H1 (cell line): Measurements from ENCODE around the gene ODF4. TPM values are rescaled to one million over a fixed set of nuclear protein-coding genes. Genes with fewer than 3 reads are reported as not detected.

Source experiments
- CTCF ChIA-PET: fragments of 300-600 bp; sonication (Branson Sonifier 250); formaldehyde crosslinking; loops from one replicate; lab custom pipeline; 2021; ENCODE audit not compliant: partially characterized antibody; lab: Charles Lee
- POLR2A ChIA-PET: fragments of 300-600 bp; sonication (Branson Sonifier 250); formaldehyde crosslinking; loops from one replicate; lab custom pipeline; 2021; ENCODE audit warnings: inconsistent platforms; ENCODE audit not compliant: partially characterized antibody; lab: Charles Lee
- DNase-seq, 2 experiments: peaks; one replicate each; pipeline versions ENCODE4 v3.0.0 to v3.0.0-alpha.2; 2010 to 2022; ENCODE audit warnings: low spot score in 2 of 2, low read depth in 1 of 2, mixed read lengths in 1 of 2
- FAIRE-seq: peaks from 2 replicates; lab custom pipeline; 2011; peaks lifted over from hg19 to GRCh38; lab: Jason Lieb, UNC
- H2AFZ ChIP-seq: 2 replicates; pipeline ENCODE4 v1.8.1; 2012; ENCODE audit warnings: low read length, inconsistent platforms
- H2AK5ac ChIP-seq: 2 replicates; pipeline ENCODE4 v1.6.1; 2013; ENCODE audit warnings: low read depth, low read length
- H2BK120ac ChIP-seq: replicated peaks from 2 replicates; pipeline ENCODE3; 2013; ENCODE audit warnings: low read depth, low read length, inconsistent platforms
- H2BK12ac ChIP-seq: 2 replicates; pipeline ENCODE4 v1.6.1; 2013; ENCODE audit warnings: low read depth, low read length
- H2BK15ac ChIP-seq: 2 replicates; pipeline ENCODE4 v1.6.1; 2013; ENCODE audit warnings: low read length
- H2BK20ac ChIP-seq: 2 replicates; pipeline ENCODE4 v1.6.1; 2013; ENCODE audit warnings: low read length
- H2BK5ac ChIP-seq: 2 replicates; pipeline ENCODE4 v1.6.1; 2013; ENCODE audit warnings: low read depth, low read length
- H3K14ac ChIP-seq: 2 replicates; pipeline ENCODE4 v1.6.1; 2013; ENCODE audit warnings: inconsistent platforms; ENCODE audit not compliant: insufficient read length
- H3K18ac ChIP-seq: 2 replicates; pipeline ENCODE4 v1.6.1; 2013; ENCODE audit warnings: low read length; ENCODE audit errors: extremely low read depth
- H3K23ac ChIP-seq: 2 replicates; pipeline ENCODE4 v1.6.1; 2013; ENCODE audit warnings: inconsistent platforms; ENCODE audit not compliant: insufficient read length
- H3K23me2 ChIP-seq: 2 replicates; pipeline ENCODE4 v1.6.1; 2013; ENCODE audit warnings: low read depth, low read length
- H3K27ac ChIP-seq: 2 replicates; pipeline ENCODE4 v1.6.1; 2011; ENCODE audit warnings: low read depth, low read length, inconsistent platforms
- H3K27me3 ChIP-seq, 4 experiments: replicated peaks in 1 of 4; 1 replicate in 1 of 4; 2 replicates in 3 of 4; pipeline versions ENCODE4 v1.6.1 to v1.8.1; 2011 to 2013; ENCODE audit warnings: low read length in 3 of 4, mild to moderate bottlenecking in 3 of 4, inconsistent platforms in 2 of 4, mixed read lengths in 2 of 4, moderate library complexity in 1 of 4; ENCODE audit not compliant: control insufficient read depth in 3 of 4, insufficient read depth in 3 of 4; ENCODE audit errors: extremely low read depth in 1 of 4
- H3K36me3 ChIP-seq, 4 experiments: 2 replicates each; pipeline versions ENCODE4 v1.6.1 to v1.8.1; 2011 to 2013; ENCODE audit warnings: mild to moderate bottlenecking in 4 of 4, low read length in 3 of 4, moderate library complexity in 2 of 4, control low read depth in 1 of 4, inconsistent platforms in 1 of 4; ENCODE audit not compliant: insufficient read depth in 4 of 4, control insufficient read depth in 2 of 4
- H3K4ac ChIP-seq: replicated peaks from 2 replicates; pipeline ENCODE3; 2013; ENCODE audit warnings: low read length, low read depth, mixed read lengths, inconsistent platforms; ENCODE audit not compliant: insufficient read length
- H3K4me1 ChIP-seq, 4 experiments: replicated peaks in 1 of 4; 1 replicate in 1 of 4; 2 replicates in 3 of 4; pipeline versions ENCODE4 v1.6.1 to v1.8.1; 2011 to 2013; ENCODE audit warnings: low read length in 3 of 4, inconsistent platforms in 2 of 4, mixed read lengths in 1 of 4; ENCODE audit not compliant: insufficient read depth in 4 of 4, control insufficient read depth in 3 of 4
- H3K4me2 ChIP-seq, 2 experiments: 2 replicates each; pipeline versions ENCODE4 v1.6.1 to v1.8.1; 2011 to 2013; ENCODE audit warnings: low read depth in 2 of 2, low read length in 2 of 2, control low read depth in 1 of 2, inconsistent platforms in 1 of 2, mild to moderate bottlenecking in 1 of 2; ENCODE audit not compliant: insufficient read depth in 1 of 2
- H3K4me3 ChIP-seq, 4 experiments: fragments of 200-600, 300-600 bp in 1 of 4; sonication (generic), shearing (Covaris generic), sonication (Bioruptor Twin) in 1 of 4; 2 replicates each; pipeline versions ENCODE4 v1.5.1 to v1.8.1; 2011 to 2016; ENCODE audit warnings: low read length in 4 of 4, low read depth in 3 of 4, control low read depth in 2 of 4, inconsistent platforms in 2 of 4, mild to moderate bottlenecking in 2 of 4, mixed read lengths in 1 of 4, moderate library complexity in 1 of 4; ENCODE audit not compliant: insufficient read depth in 2 of 4; ENCODE audit errors: extremely low read depth in 1 of 4
- H3K56ac ChIP-seq: replicated peaks from 2 replicates; pipeline ENCODE3; 2013; ENCODE audit warnings: low read depth, mild to moderate bottlenecking, mixed read lengths, low read length, inconsistent platforms; ENCODE audit not compliant: insufficient read length
- H3K79me1 ChIP-seq: 2 replicates; pipeline ENCODE4 v1.6.1; 2013; ENCODE audit warnings: low read depth, low read length, control low read depth
- H3K79me2 ChIP-seq, 2 experiments: 2 replicates each; pipeline versions ENCODE4 v1.6.1 to v1.8.1; 2012 to 2013; ENCODE audit warnings: low read length in 2 of 2, mild to moderate bottlenecking in 2 of 2, inconsistent platforms in 1 of 2; ENCODE audit not compliant: insufficient read depth in 2 of 2, control insufficient read depth in 1 of 2
- H3K9ac ChIP-seq, 4 experiments: replicated peaks in 1 of 4; 1 replicate in 1 of 4; 2 replicates in 3 of 4; pipeline versions ENCODE4 v1.6.1 to v1.8.1; 2011 to 2013; ENCODE audit warnings: low read depth in 3 of 4, low read length in 3 of 4, control low read depth in 2 of 4, mild to moderate bottlenecking in 2 of 4, moderate library complexity in 2 of 4, inconsistent platforms in 1 of 4; ENCODE audit errors: extremely low read depth in 1 of 4
- H3K9me3 ChIP-seq, 2 experiments: 2 replicates each; pipeline versions ENCODE4 v1.6.1 to v1.8.1; 2012 to 2013; ENCODE audit warnings: mild to moderate bottlenecking in 2 of 2, moderate library complexity in 2 of 2, control low read depth in 1 of 2, inconsistent platforms in 1 of 2, low read depth in 1 of 2, low read length in 1 of 2, mixed read lengths in 1 of 2; ENCODE audit not compliant: insufficient read depth in 2 of 2
- H4K20me1 ChIP-seq, 2 experiments: replicated peaks in 1 of 2; 2 replicates each; pipeline versions ENCODE3 to v1.8.1; 2011 to 2013; ENCODE audit warnings: inconsistent platforms in 2 of 2, low read length in 2 of 2, mild to moderate bottlenecking in 1 of 2; ENCODE audit not compliant: insufficient read depth in 2 of 2, control insufficient read depth in 1 of 2
- H4K5ac ChIP-seq: 2 replicates; pipeline ENCODE4 v1.6.1; 2013; ENCODE audit warnings: low read length, low read depth, mixed read lengths, inconsistent platforms; ENCODE audit not compliant: insufficient read length
- H4K8ac ChIP-seq: 2 replicates; pipeline ENCODE4 v1.8.0; 2013; ENCODE audit warnings: mild to moderate bottlenecking, moderate library complexity, low read length, inconsistent platforms; ENCODE audit not compliant: insufficient read depth; ENCODE audit errors: extremely low read depth
- H4K91ac ChIP-seq: replicated peaks from 2 replicates; pipeline ENCODE3; 2013; ENCODE audit warnings: low read length, mixed read lengths, inconsistent platforms; ENCODE audit not compliant: insufficient read length
- ASH2L ChIP-seq: fragments of 200-600, 300-600 bp; sonication (generic); IDR thresholded peaks from one replicate; pipeline ENCODE4 v1.7.1; 2017; ENCODE audit warnings: low read length
- CHD1 ChIP-seq: IDR thresholded peaks from 2 replicates; pipeline ENCODE4 v1.6.1; 2012; ENCODE audit warnings: low read depth, low read length, improper control_type of control experiment
- CHD2 ChIP-seq: IDR thresholded peaks from 2 replicates; pipeline ENCODE4 v1.6.1; 2012; ENCODE audit warnings: low read length, improper control_type of control experiment
- CREB1 ChIP-seq: IDR thresholded peaks from 2 replicates; pipeline ENCODE4 v1.6.1; 2012; ENCODE audit warnings: inconsistent platforms
- EZH2 ChIP-seq: fragments of 200-600 bp; sonication (generic); IDR thresholded peaks from 2 replicates; pipeline ENCODE4 v1.7.1; 2012; ENCODE audit warnings: low read depth, mild to moderate bottlenecking, moderate library complexity, low read length, inconsistent platforms; ENCODE audit not compliant: severe bottlenecking
- MAX ChIP-seq: IDR thresholded peaks from 2 replicates; pipeline ENCODE4 v1.6.1; 2012; ENCODE audit warnings: inconsistent platforms
- PHF8 ChIP-seq: fragments of 200-600 bp; sonication (generic); conservative IDR thresholded peaks from 2 replicates; pipeline ENCODE4 v1.7.1; 2012; ENCODE audit warnings: low read depth, mild to moderate bottlenecking, inconsistent platforms, low read length, moderate library complexity
- POLR2A ChIP-seq, 2 experiments: IDR thresholded peaks; 1 replicate in 1 of 2; 2 replicates in 1 of 2; pipeline ENCODE4 v1.6.1; 2011; ENCODE audit warnings: low read depth in 2 of 2, low read length in 2 of 2, mild to moderate bottlenecking in 2 of 2; ENCODE audit errors: control extremely low read depth in 1 of 2
- POU5F1 ChIP-seq: IDR thresholded peaks from 2 replicates; pipeline ENCODE4 v1.6.1; 2011; ENCODE audit warnings: low read depth, mild to moderate bottlenecking, low read length, moderate library complexity
- SIX5 ChIP-seq: IDR thresholded peaks from 2 replicates; pipeline ENCODE4 v1.6.1; 2011; ENCODE audit warnings: mild to moderate bottlenecking, low read depth, low read length
- SP1 ChIP-seq: IDR thresholded peaks from 2 replicates; pipeline ENCODE4 v1.6.1; 2011; ENCODE audit warnings: low read depth, low read length
- TCF12 ChIP-seq: IDR thresholded peaks from 2 replicates; pipeline ENCODE4 v1.6.1; 2011; ENCODE audit warnings: low read depth, mild to moderate bottlenecking, low read length
- USF2 ChIP-seq: IDR thresholded peaks from 2 replicates; pipeline ENCODE4 v1.6.1; 2011; ENCODE audit warnings: low read length, improper control_type of control experiment
- WGBS, 2 experiments: shearing (Covaris generic) in 1 of 2; methylation state at CpG; one replicate each; pipeline versions ENCODE4 v1.1.6 to v1.1.7; 2013 to 2015; ENCODE audit warnings: low lambda C conversion rate in 2 of 2, mixed read lengths in 2 of 2, inconsistent platforms in 1 of 2, low coverage in 1 of 2, missing lambda C conversion rate in 1 of 2; ENCODE audit not compliant: insufficient replicate concordance in 2 of 2, insufficient coverage in 1 of 2, insufficient read length in 1 of 2; ENCODE audit errors: extremely low coverage in 1 of 2, missing lambda C conversion rate in 1 of 2; 5-methylcytosine and 5-hydroxymethylcytosine counted together
- polyA plus RNA-seq, 7 experiments: library from polyadenylated mRNA; depleted of rRNA in 3 of 7; stranded (reverse) in 5 of 7; unstranded in 2 of 7; fragments of >200 nt in 5 of 7; fragments of 200-250 nt in 2 of 7; gene quantifications; 1 replicate in 5 of 7; 2 replicates in 1 of 7; 4 replicates in 1 of 7; pipeline versions ENCODE4 v1.2.1 to v1.2.3, GENCODE V29; 2011 to 2013; ENCODE audit warnings: missing spikeins in 2 of 7, mixed read lengths in 2 of 7
- total RNA-seq: library from RNA; stranded (reverse); fragmentation: NEBNext Ultra II Directional; extraction: Animal tissue kit (Norgen Biotek cat#: 25700); gene quantifications from 2 replicates; pipeline ENCODE4 v1.2.1, GENCODE V29; 2021

The ODF4 gene
- total and polyA plus RNA-seq, 2 of the 8 experiments (the other 6 are each of a cell fraction or from before 2014, with no cell fraction given): not detected

- Histone ChIP-seq H2AK5ac (no peak overlapping the region), H2BK5ac (no peak overlapping the region), H3K4ac (no peak overlapping the region), H2BK15ac (no peak overlapping the region), H2BK120ac (no peak overlapping the region), H3K23me2 (peaks cover 11% of the 10 kb centered on the region; the same call in 1 of the 2 replicates), H4K5ac (no peak overlapping the region), H3K23ac (no peak overlapping the region), H3K56ac (no peak overlapping the region), H4K8ac (no peak overlapping the region), H3K14ac (no peak overlapping the region), H3K4me1 (peaks cover 0 to 11% (median 5%) of the 10 kb centered on the region in 4 experiments; a peak in 5 of 7 replicates), H3K36me3 (no peaks in the 10 kb centered on the region), H2BK20ac (no peak overlapping the region), H2BK12ac (no peak overlapping the region), H3K18ac (no peak overlapping the region), H3K27ac (no peak overlapping the region), H3K4me2 (no peak overlapping the region), H3K9ac (no peak overlapping the region), H4K20me1 (no peaks in the 10 kb centered on the region), H3K79me2 (no peaks in the 10 kb centered on the region), H3K79me1 (no peaks in the 10 kb centered on the region), H3K27me3 (peaks cover 2 to 20% (median 18%) of the 10 kb centered on the region in 4 experiments; a peak in 6 of 7 replicates), H3K4me3 (no peak overlapping the region), H3K9me3 (no peaks in the 10 kb centered on the region), H4K91ac (no peak overlapping the region), H2AFZ (no peak overlapping the region)
- ChIA-PET POLR2A (interaction anchor here (3.9 to 4.6 kb wide), 2 partner anchors 52 to 57 kb away, joined by 30 to 33 read pairs; partner anchors contain the start of genes KRABD2 and RPL26), CTCF (interaction anchor here (0.8 to 6.0 kb wide), 5 partner anchors 8 to 49 kb away, joined by 3 to 56 read pairs (median 9); partner anchors contain the start of gene ODF4)
- FAIRE-seq (no peak), DNase-seq (no peak)
- WGBS, 2 experiments: 83% methylated on average over 5 of the region's 5 CpGs; no CpG with 5 or more reads in 1 of the 2 experiments
- no peak for TF ChIP-seq TCF12
- no peak for TF ChIP-seq EZH2
- TF ChIP-seq CHD1: no peak
- TF ChIP-seq ASH2L: no peak
- TF ChIP-seq SIX5: no peak
- TF ChIP-seq CHD2: no peak
- no peak for TF ChIP-seq POLR2A (IDR thresholded peaks at IDR 0.05; ENCODE audit: control extremely low read depth in 1 of 2, low read depth in 2 of 2, low read length in 2 of 2)
- TF ChIP-seq POU5F1: no peak
- no peak for TF ChIP-seq USF2
- no peak for TF ChIP-seq CREB1
- TF ChIP-seq MAX: no peak
- TF ChIP-seq SP1: no peak
- no peak for TF ChIP-seq PHF8
Measured at GRCh38 chr17:8324923-8325322, 14.7 kb upstream of the ODF4 start.
